GM12874 (cell line): ENCODE data around the gene MAT2B.

Experiments used
- TF ChIP-seq, protein P1 (sequence below): IDR thresholded peaks from 2 replicates; pipeline ENCODE4 v1.5.1; 2011; ENCODE audit warnings: low read depth, mild to moderate bottlenecking, control low read depth, low read length, moderate library complexity; ENCODE audit not compliant: insufficient read depth

The MAT2B gene

DNA sequence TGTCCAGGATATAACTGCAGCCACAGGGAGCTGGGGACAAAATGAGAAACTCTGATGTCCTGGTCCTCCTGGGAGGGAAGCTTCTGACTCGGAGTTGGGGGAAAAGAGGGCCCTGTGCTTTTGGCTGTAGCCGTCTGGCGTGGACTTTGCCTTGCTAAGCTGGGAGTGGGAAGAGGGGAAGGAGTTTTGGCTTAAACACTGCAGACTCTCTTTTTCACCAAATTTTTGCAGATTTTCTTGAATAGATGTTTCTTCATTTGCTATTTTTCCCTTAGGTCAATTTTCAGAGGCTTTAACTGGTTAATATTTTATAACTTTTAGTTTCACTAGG is 15.7 kb upstream of the MAT2B start:
- TF ChIP-seq, protein P1, sequence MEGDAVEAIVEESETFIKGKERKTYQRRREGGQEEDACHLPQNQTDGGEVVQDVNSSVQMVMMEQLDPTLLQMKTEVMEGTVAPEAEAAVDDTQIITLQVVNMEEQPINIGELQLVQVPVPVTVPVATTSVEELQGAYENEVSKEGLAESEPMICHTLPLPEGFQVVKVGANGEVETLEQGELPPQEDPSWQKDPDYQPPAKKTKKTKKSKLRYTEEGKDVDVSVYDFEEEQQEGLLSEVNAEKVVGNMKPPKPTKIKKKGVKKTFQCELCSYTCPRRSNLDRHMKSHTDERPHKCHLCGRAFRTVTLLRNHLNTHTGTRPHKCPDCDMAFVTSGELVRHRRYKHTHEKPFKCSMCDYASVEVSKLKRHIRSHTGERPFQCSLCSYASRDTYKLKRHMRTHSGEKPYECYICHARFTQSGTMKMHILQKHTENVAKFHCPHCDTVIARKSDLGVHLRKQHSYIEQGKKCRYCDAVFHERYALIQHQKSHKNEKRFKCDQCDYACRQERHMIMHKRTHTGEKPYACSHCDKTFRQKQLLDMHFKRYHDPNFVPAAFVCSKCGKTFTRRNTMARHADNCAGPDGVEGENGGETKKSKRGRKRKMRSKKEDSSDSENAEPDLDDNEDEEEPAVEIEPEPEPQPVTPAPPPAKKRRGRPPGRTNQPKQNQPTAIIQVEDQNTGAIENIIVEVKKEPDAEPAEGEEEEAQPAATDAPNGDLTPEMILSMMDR: no peak

DNA sequence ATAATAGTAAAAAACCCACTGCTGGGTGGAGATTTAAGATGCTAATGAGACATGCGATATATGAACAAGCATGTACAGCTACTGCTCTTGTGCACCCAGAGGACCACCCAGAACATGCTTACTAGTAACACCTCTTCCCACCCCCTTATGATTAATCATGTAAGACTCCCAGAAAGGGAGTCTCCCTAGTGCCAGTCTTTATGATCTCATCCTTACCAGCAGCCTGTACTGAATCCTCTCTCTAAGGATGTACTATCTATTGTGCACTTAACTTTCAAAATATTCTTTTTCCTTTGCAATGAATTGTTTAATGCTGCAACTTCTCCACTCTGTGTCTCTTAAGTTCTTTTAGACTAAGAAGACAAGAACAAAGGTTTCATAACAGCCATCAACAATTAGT is 9.1 kb upstream of the MAT2B start:
- TF ChIP-seq, protein P1: no peak

DNA sequence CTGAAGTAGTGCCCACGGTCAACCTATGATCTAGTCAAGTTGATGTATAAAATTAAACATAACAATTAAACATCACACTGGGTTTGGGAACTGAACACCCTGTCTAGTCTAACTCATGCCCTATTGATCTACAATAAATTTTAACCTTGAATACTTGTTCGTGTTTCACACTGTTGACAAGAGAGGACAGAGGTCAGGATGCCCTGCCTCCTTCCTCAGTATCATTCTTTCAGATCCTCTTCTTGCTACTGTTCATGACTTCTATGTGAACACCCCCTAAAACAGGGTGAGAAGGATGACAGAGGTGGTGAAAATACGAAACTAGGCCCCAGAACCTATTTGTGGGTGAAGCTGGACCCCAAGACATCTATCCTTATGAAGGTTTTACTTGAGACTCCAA is 8.1 kb upstream of the MAT2B start:
- TF ChIP-seq, protein P1: no peak

DNA sequence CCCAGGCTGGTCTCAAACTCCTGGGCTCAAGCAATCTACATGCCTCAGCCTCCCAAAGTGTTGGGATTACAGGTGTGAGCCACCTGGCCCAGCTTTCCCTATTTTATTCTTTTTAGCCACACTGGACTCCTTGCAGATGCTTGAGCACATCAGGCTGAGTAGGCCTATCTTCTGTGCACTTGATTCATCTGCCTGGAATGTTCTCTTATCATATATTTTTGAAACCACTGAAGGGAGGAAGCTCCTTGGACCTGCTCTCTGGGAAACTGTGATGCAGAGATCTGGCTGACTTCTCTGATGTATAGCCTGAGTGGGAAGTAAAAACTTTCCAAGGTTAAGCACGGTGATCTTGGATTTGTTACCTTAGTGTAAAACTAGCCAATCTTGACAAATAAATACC is 6.5 kb upstream of the MAT2B start:
- TF ChIP-seq, protein P1: no peak

DNA sequence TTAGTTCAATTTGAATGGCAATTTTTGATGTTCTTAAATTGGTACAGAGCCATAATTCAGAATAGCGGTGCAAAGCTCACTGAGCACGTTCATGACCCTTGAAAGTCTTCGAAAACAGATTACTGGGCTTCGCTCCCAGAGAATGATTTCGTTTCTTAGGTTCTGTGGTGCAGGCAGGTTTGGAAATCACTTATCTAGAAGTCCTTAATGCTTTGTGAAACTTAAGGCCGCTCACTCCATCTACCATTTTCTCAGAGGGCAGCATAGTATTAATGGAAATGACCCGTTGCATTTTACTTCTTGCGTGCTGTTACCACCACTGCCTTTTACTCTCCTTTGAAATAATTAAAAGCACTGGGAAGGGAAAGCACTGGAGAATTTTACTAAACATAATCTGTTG is 2.9 kb upstream of the MAT2B start:
- TF ChIP-seq, protein P1: no peak

DNA sequence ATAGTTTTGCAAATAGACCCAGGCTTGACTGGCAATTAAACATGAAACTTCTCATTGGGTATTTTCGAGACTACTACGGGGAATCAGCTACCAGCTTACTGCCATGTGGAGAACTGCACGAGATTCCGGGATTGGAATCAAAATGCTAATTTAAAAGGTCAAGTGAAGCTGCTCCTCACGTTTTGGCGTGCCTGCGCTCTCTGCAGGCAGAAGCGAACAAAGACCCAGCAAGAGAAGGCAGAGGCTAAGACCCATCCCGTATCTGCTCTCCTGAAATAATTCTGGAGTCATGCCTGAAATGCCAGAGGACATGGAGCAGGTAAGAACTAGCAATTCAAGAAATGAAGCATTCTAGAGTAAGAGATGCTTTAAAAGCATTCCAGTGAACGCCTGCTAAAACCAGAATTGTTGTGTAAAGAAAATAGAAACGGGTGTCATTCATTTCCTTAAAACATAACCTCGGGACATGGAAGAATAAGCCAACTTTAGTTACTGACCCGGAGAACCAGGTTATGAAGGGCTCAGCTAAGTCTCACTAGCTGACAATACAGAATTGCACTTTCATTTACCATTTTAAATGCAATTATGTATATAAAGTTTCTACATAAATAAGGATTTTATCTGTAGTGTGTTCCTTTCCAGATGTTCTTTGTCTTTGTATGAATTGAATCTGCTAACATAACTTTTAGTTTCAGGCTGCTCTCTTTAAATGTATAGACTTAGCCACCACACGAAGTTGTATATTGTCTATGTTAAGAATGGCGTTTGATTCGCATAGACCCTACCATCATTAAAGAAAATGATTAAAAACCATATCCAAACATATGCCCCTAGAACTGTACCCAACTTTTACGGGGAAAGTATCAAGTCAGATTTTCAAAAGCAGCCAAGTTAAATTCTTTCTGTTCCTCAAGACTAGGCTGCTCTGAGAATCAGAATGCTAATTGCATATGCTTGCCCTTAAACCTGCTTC is 2.0 kb upstream of the MAT2B start:
- TF ChIP-seq, protein P1: peak; percentile 28; the same call in 1 of the 2 replicates

DNA sequence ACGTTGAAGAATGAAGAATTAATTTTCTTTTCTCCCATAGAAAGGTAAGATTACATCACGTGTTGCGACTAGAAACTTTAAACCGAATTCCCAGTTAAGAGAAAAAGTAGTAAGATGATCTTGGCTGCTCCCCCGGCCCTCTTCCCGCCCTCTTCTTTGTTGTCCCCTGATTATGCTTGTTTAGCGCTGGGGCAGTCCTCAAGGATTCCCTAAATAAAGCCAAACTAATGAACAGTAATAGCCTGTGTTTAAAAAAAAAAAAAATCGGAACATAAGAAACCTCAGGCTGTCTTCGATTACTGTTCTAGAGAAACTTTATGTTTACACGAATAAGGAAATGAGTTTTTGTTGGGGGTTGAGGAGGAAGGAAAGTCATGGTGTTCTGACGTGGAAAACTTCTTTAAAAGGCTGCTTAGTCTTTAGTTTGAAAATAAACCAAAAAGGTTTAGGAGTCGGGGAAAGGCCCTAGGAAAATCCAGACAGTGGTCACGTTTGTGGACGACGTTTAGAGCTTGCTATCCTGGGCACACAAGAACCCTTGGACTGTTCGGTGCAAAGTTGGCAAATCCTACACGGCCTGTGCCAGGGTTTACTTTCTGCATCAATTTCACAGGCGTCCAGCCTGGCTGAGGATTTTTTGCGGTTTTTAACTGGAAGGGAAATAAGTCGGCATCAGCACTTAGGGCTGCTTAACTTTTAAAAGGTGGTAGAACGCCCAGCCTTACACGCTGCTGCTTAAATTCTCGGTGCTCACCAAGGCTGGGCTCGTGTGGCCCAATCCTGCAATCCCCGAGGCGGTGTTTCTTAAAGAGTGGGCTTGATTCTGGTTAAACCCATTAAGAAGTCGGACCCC is 1.1 kb upstream of the MAT2B start:
- TF ChIP-seq, protein P1: no peak
